ENCODE data around the gene ZBTB11. TPM values are rescaled to one million over a fixed set of nuclear protein-coding genes. Genes with fewer than 3 reads are reported as not detected.
"Not testable (repeated sequence)": the region's sequence is repeated elsewhere in the genome, so short reads cannot be mapped to it uniquely, and the experiment has no call there.

ZBTB11 gene
- total and polyA plus RNA-seq, 2 experiments from 2014 or later = 7.7 to 22.4 TPM

DNA sequence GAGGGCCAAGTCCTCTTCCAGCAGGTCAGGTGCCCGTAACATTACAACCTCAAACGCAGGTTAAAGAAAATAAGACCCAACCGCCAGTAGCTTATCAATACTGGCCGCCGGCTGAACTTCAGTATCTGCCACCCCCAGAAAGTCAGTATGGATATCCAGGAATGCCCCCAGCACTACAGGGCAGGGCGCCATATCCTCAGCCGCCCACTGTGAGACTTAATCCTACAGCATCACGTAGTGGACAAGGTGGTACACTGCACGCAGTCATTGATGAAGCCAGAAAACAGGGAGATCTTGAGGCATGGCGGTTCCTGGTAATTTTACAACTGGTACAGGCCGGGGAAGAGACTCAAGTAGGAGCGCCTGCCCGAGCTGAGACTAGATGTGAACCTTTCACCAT lies 16.6 kb upstream of the ZBTB11 start:
- not testable (repeated sequence) for H3K36me3 ChIP-seq (ENCODE audit: insufficient read depth); H3K27ac ChIP-seq (ENCODE audit: low read depth); H3K36me3 Mint-ChIP-seq (ENCODE audit: low read depth); H3F3A ChIP-seq (replicated peaks; ENCODE audit: low read depth); H3K4me3 Mint-ChIP-seq; H3K27me3 ChIP-seq (ENCODE audit: insufficient read depth); H3K9me3 Mint-ChIP-seq; H2AFZ ChIP-seq; H3K27me3 Mint-ChIP-seq (ENCODE audit: insufficient read depth, low read depth, poor library complexity); H3K79me2 ChIP-seq (replicated peaks; ENCODE audit: insufficient read depth); H4K20me1 ChIP-seq (replicated peaks; ENCODE audit: insufficient read depth); H3K9me2 ChIP-seq (ENCODE audit: insufficient read depth)
- DNase-seq (ENCODE audit: low spot score) (peak; percentile 90), ATAC-seq (peak; percentile 94)
- H3K4me1 ChIP-seq (ENCODE audit: insufficient read depth) = peaks cover 11% of the 10 kb centered on the region
- H3K4me2 ChIP-seq = peak overlapping the region; percentile 70
- peak overlapping the region; percentile 40; the same call in 1 of the 2 replicates for H3K27ac Mint-ChIP-seq
- TF ChIP-seq CTCF (conservative IDR thresholded peaks at IDR 0.05; ENCODE audit: low read depth in 2 of 2) = peak; percentile 81 to 91
- 0 out of 2 replicates have a peak, but pooled peaks have one; percentile 39 for TF ChIP-seq CREB1 (CRISPR knock-in tag; IDR thresholded peaks at IDR 0.05; ENCODE audit: low read depth)
- peaks cover 22% of the 10 kb centered on the region for H3K4me1 Mint-ChIP-seq
- peak overlapping the region; percentile 51 for H3K4me3 ChIP-seq

- Histone ChIP-seq H3K4me2 (peak overlapping the region; percentile 70; the same call in 1 of the 2 replicates), H3K27ac (ENCODE audit: low read depth) (peak overlapping the region; percentile 57; the same call in 1 of the 2 replicates), H3K4me1 (ENCODE audit: insufficient read depth) (peaks cover 11% of the 10 kb centered on the region), H3K4me3 (peak overlapping the region; percentile 51), H2AFZ (peak overlapping the region; percentile 43; the same call in 1 of the 2 replicates)
- H3K27me3 ChIP-seq (ENCODE audit: insufficient read depth); ATAC-seq; H3K36me3 ChIP-seq (ENCODE audit: insufficient read depth); H3K9me3 Mint-ChIP-seq; H3K9me2 ChIP-seq (ENCODE audit: insufficient read depth); H3K79me2 ChIP-seq (replicated peaks; ENCODE audit: insufficient read depth); H3K27me3 Mint-ChIP-seq (ENCODE audit: insufficient read depth, low read depth, poor library complexity); H3F3A ChIP-seq (replicated peaks; ENCODE audit: low read depth); H3K36me3 Mint-ChIP-seq (ENCODE audit: low read depth); H4K20me1 ChIP-seq (replicated peaks; ENCODE audit: insufficient read depth): not testable (repeated sequence)
- Mint-ChIP-seq H3K4me3 (peak overlapping the region; percentile 47; the same call in 2 of the 3 replicates), H3K27ac (peak overlapping the region; percentile 51; the same call in 1 of the 2 replicates), H3K4me1 (peaks cover 29% of the 10 kb centered on the region)
- DNase-seq (ENCODE audit: low spot score) = peak; percentile 58
Observed at GRCh38 chr3:101691685-101692671, 15.0 kb upstream of the ZBTB11 start.

GRCh38 chr3:101690972-101691371 lies 14.0 kb upstream of the ZBTB11 start:
- Mint-ChIP-seq H3K27me3 (ENCODE audit: insufficient read depth, low read depth, poor library complexity) (peaks cover 5% of the 10 kb centered on the region), H3K36me3 (ENCODE audit: low read depth) (peaks cover 6% of the 10 kb centered on the region), H3K27ac (peak overlapping the region; percentile 53; the same call in 1 of the 2 replicates), H3K4me3 (no peak overlapping the region; the same call in 2 of the 3 replicates), H3K4me1 (peaks cover 29% of the 10 kb centered on the region), H3K9me3 (peaks cover 5% of the 10 kb centered on the region; the same call in 2 of the 3 replicates)
- Histone ChIP-seq H3K27me3 (ENCODE audit: insufficient read depth) (no peaks in the 10 kb centered on the region), H2AFZ (no peak overlapping the region), H3K4me3 (no peak overlapping the region), H3K9me2 (ENCODE audit: insufficient read depth) (no peaks in the 10 kb centered on the region), H4K20me1 (replicated peaks; ENCODE audit: insufficient read depth) (no peaks in the 10 kb centered on the region), H3K4me2 (0 out of 2 replicates have a peak overlapping the region, but pooled peaks have one; percentile 67), H3F3A (replicated peaks; ENCODE audit: low read depth) (no peaks in the 10 kb centered on the region; the same call in 1 of the 2 replicates), H3K79me2 (replicated peaks; ENCODE audit: insufficient read depth) (peaks cover 6% of the 10 kb centered on the region), H3K36me3 (ENCODE audit: insufficient read depth) (peaks cover under 1% of the 10 kb centered on the region; the same call in 1 of the 2 replicates), H3K27ac (ENCODE audit: low read depth) (no peak overlapping the region), H3K4me1 (ENCODE audit: insufficient read depth) (peaks cover 11% of the 10 kb centered on the region)
- DNase-seq (ENCODE audit: low spot score) (peak; percentile 21), ATAC-seq (peak; percentile 22)
- TF ChIP-seq NANOG (IDR thresholded peaks at IDR 0.05; ENCODE audit: borderline replicate concordance) (no peak), CTCF (conservative IDR thresholded peaks at IDR 0.05; ENCODE audit: low read depth in 2 of 2) (peak in 1 of 2 experiments; percentile 27; a peak in 2 of 4 replicates)

Measured in GM23338 (cell line).